Pancreas (tissue), 10 donors: ENCODE measurements around the gene TSHZ1. TPM values are rescaled to one million over a fixed set of nuclear protein-coding genes. Genes with fewer than 3 reads are reported as not detected.

Source experiments
- ATAC-seq, 4 donors: fragments of 200-7000 bp; cut with Tn5 transposase; one replicate each; pipeline versions ENCODE4 v1.8.0 to v1.9.1; 2020; ENCODE audit warnings: mild to moderate bottlenecking in 4 of 4, moderate library complexity in 4 of 4
- DNase-seq, 6 donors: peaks; one replicate each; pipeline ENCODE4 v3.0.0-alpha.2; 2020
- FAIRE-seq: peaks from 2 replicates; lab custom pipeline; 2012; peaks lifted over from hg19 to GRCh38; lab: Jason Lieb, UNC
- H3K27ac ChIP-seq, 4 donors: fragments of 200-600 bp; sonication (generic); 1 replicate in 3 of 4; 2 replicates in 1 of 4; pipeline versions ENCODE4 v1.5.0 to v1.8.0; 2020
- H3K27me3 ChIP-seq, 4 donors: fragments of 200-600 bp; one replicate each; pipeline ENCODE4 v1.8.0; 2021
- H3K36me3 ChIP-seq, 3 donors: fragments of 200-600 bp; sonication (generic) in 1 of 3; one replicate each; pipeline versions ENCODE4 v1.5.0 to v1.8.0; 2020 to 2021
- H3K4me1 ChIP-seq, 3 donors: fragments of 200-600 bp; one replicate each; pipeline ENCODE4 v1.8.0; 2021
- H3K4me3 ChIP-seq, 4 donors: fragments of 200-600 bp; sonication (generic) in 2 of 4; one replicate each; pipeline versions ENCODE4 v1.5.0 to v1.8.0; 2020 to 2021
- H3K9me3 ChIP-seq, 4 donors: fragments of 200-600 bp; one replicate each; pipeline ENCODE4 v1.8.0; 2021
- CTCF ChIP-seq, 4 donors: fragments of 200-600 bp; sonication (generic) in 3 of 4; IDR thresholded peaks; one replicate each; pipeline versions ENCODE4 v1.5.0 to v1.8.0; 2021; ENCODE audit warnings: antibody characterized with exemption in 4 of 4
- WGBS, 2 donors: extraction: QIAGEN DNeasy Blood & Tissue Kit; methylation state at CpG; one replicate each; pipeline ENCODE4 v1.1.7; 2013; 5-methylcytosine and 5-hydroxymethylcytosine counted together
- intact Hi-C, 3 donors: fragments of 100-400 bp; cut with DNase I; formaldehyde crosslinking; loops; one replicate each; pipeline versions ENCODE4 v1.11.1 to v1.14.2; 2022
- polyA plus RNA-seq, 2 donors: library from polyadenylated mRNA; stranded (reverse); fragments of 200-250 nt; gene quantifications; one replicate each; pipeline ENCODE4 v1.2.3, GENCODE V29; 2013
- total RNA-seq, 6 donors: library from RNA; stranded (reverse); fragmentation: NEBNext Ultra II Directional in 4 of 6; extraction: Animal tissue kit (Norgen Biotek cat#: 25700) in 4 of 6; gene quantifications; one replicate each; pipeline versions ENCODE4 v1.2.1 to v1.2.4, GENCODE V29; 2021 to 2023
- donor health status: healthy with polysubstance abuse.
- donor health status: DM: no; HTN: no; CAD: no; lungs with moderate emphysema.
- donor health status: DM: no; HTN: no; CAD: no.
- donor health status: control.
- donor health status: control.
- donor health status: Bipolar disorder and iron deficiency.
- donor health status: DM: yes; HTN: yes; CAD: no.
- donor health status: DM: no; HTN: no; CAD: no.
- donor health status: DM: no; HTN: no; CAD: no.
- donor health status: DM: yes; HTN: yes; CAD: no.

TSHZ1 gene
- total and polyA plus RNA-seq, 8 donors, result 4.7 to 13.6 (median 7.6) TPM

DNA sequence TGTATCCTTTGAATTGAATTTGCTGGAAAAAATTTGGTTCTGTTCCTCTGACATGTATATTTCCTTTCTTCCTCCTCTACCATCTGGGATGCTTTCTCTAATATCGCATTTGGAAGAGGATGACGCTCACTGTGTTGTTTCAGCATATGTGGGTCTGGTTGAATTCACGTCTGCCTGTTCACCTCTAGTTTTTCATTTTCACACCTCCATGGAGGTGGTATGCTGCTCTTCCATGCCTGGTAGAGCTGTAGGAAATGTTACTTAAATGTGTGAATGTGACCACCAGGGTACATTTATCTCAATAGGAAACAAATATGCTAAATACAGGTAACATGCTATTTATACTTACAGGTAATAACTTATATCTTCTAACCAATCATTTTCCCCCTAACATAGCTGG is 44.5 kb downstream of the TSHZ1 start:
- DNase-seq (no peak), FAIRE-seq (no peak), ATAC-seq (no peak)
- H3K27me3 ChIP-seq, result no peaks in the 10 kb centered on the region
- H3K9me3 ChIP-seq, result no peaks in the 10 kb centered on the region
- intact Hi-C loops, result no loop called here
- no peak overlapping the region for H3K4me3 ChIP-seq
- H3K4me1 ChIP-seq, result peaks cover 0 to 21% (median 4%) of the 10 kb centered on the region in 3 donors
- H3K36me3 ChIP-seq, result no peaks in the 10 kb centered on the region
- WGBS, 2 donors, result 91% methylated on average over 3 of the region's 3 CpGs
- no peak for TF ChIP-seq CTCF (IDR thresholded peaks at IDR 0.05)
- H3K27ac ChIP-seq, result no peak overlapping the region

- FAIRE-seq, result no peak
- DNase-seq, result no peak
- H3K4me3 ChIP-seq, result no peak overlapping the region
- no peaks in the 10 kb centered on the region for H3K36me3 ChIP-seq
- no peak for TF ChIP-seq CTCF (IDR thresholded peaks at IDR 0.05)
- no peaks in the 10 kb centered on the region for H3K9me3 ChIP-seq
- no peak for ATAC-seq
- H3K27ac ChIP-seq, result no peak overlapping the region
- intact Hi-C loops, result no loop called here
- peaks cover 0 to 21% (median 4%) of the 10 kb centered on the region in 3 donors for H3K4me1 ChIP-seq
- no peaks in the 10 kb centered on the region for H3K27me3 ChIP-seq
These were observed 45.8 kb downstream of the TSHZ1 start for GRCh38 chr18:75256376-75256775.

DNA sequence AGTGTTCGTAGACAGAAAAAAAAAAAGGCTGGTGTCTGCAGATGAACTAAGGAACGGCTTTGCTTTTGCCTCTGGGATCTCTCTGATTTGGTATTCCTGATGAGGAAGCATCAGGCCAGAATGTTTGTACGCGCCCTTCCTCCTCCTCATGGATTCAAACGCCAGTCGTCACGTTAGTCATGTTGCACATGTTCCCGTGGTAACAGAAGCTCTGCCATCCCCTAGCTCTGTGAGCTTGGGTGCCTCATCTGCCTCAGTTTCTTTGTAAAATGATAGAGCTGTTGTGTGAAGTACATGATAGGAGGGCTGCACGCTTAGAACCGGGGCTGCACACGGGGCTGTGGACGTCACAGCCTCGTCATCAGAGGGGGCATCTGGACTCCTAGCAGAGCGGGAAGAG is 47.0 kb downstream of the TSHZ1 start:
- Histone ChIP-seq H3K27me3 (no peaks in the 10 kb centered on the region), H3K36me3 (no peaks in the 10 kb centered on the region), H3K9me3 (no peaks in the 10 kb centered on the region), H3K4me1 (peaks cover 0 to 16% (median 4%) of the 10 kb centered on the region in 3 donors), H3K4me3 (no peak overlapping the region), H3K27ac (peak overlapping the region in 1 of 4 donors; percentile 12)
- ATAC-seq (peak in 1 of 4 donors; percentile 17), DNase-seq (no peak), FAIRE-seq (no peak)
- intact Hi-C loops, result no loop called here
- no peak for TF ChIP-seq CTCF (IDR thresholded peaks at IDR 0.05)
- 74 to 77% methylated on average over 14 of the region's 14 CpGs for WGBS, 2 donors

- intact Hi-C loops, result no loop called here
- no peaks in the 10 kb centered on the region for H3K36me3 ChIP-seq
These were observed 51.0 kb downstream of the TSHZ1 start for GRCh38 chr18:75261430-75262223.

More at GRCh38 chr18:75261430-75262223, 51.0 kb downstream of the TSHZ1 start:
- TF ChIP-seq CTCF (IDR thresholded peaks at IDR 0.05), result no peak
- Histone ChIP-seq H3K27ac (no peak overlapping the region), H3K4me1 (peaks cover 0 to 9% (median 4%) of the 10 kb centered on the region in 3 donors), H3K27me3 (no peaks in the 10 kb centered on the region), H3K9me3 (no peaks in the 10 kb centered on the region), H3K4me3 (no peak overlapping the region)
- ATAC-seq, result no peak
- WGBS, 2 donors, result 84 to 89% methylated on average over 9 of the region's 9 CpGs
- no peak for DNase-seq
- no peak for FAIRE-seq
